NCI-H146 treated with DMSO at 0.1 percent for 48 hours (cell line): Measurements from ENCODE around the gene CLCN7.

Experiments
- DNase-seq: peaks from one replicate; lab custom pipeline; 2025; ENCODE audit not compliant: unreplicated experiment; lab: John Stamatoyannopoulos, UW

The CLCN7 gene

DNA sequence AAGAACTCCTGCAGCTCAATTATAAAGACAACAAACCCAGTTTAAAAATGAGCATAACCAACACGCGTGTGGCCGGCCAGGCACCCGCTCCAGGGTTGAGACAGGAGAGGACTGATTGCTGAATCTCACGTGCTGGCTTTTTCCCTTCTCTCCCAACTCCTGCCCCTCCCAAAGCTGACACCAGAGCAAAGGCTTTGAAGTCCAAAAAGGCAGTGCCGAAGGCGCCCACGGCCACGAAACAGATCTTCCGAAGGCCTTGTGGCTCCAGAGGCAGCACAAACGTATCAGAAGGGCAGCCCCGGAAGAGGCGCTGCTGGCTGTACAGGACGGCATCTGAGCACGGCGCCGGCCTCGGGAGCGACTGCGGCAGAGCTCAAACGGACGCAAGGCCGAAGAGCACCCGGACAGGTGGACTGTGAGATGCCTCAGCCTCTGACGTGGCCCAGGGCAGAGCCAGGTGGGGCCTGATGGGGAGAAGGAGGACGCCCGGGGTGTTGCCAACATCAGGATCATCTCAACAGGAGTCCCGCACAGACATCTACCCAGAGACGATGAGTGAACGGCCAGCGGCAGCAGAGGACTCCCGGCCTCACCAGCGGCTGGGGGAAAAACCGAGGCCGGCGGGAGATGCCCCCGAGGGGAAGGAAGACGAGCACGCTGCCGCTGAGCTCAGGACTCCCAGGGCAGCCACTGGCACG lies 10.5 kb downstream of the CLCN7 start:
- DNase-seq = no peak

DNA sequence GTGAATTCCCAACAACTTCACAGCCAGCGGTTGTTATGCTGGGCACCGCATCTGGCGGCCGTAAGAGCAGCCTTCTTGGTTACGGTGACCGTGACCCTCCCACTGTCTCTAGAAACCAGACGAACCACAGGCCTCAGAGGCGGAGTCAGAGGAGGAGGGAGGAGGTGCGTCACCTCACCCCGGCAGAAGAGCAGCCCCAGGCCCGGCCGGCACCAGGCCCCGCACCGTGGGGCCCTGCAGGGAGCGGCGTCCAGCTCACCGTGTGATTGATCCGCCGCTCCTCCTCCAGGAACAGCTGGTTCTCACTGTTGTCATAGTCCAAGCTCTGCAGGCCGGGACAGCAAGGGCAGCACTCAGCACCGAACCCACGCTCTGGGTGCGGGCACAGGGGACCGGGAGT lies 13.7 kb downstream of the CLCN7 start:
- no peak for DNase-seq

DNA sequence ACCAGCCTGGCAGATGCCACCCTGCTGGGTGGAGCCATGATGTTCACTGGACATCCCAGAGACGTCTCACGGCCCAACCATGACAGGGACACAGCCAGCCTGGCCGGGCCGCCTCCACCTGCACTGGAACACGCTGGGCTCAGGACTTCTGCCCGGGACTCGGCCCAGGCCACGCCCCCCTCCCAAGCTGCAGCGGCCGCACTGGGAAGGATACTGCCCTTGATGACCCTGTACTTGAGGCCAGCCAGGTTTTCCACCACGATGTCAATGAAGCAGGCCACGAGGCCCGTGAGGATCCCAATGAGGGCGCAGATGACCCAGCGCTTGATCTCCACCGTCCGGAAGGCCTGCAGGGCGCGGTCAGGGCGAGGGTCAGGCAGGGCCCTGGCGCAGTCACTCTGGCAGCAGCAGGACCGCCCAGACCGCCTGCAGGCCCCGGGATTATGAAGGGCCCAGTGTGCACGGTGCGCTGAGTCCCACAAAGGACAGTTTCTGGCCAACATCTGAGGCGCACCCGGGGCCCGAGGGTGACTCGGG lies 14.2 kb downstream of the CLCN7 start:
- DNase-seq = no peak

DNA sequence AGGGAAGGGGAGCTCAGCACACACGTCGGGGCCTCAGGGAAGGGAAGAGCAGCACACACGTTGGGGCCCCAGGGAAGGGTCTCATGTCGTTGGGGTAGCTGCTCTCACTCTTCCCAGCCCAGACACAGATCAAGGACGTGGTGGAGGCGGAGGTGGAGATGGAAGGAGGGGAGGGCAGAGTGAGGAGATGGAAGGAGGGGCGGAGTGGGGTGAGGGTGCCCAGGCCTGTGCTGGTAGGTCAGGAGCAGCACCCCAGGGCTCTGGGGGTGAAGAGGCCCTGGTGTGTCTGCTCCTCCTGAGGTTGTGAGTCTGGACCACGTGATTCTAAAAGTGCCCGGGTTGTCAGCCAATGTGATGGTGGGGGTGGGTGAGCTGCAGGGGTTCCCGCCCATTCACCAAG lies 14.9 kb downstream of the CLCN7 start:
- DNase-seq = no peak

DNA sequence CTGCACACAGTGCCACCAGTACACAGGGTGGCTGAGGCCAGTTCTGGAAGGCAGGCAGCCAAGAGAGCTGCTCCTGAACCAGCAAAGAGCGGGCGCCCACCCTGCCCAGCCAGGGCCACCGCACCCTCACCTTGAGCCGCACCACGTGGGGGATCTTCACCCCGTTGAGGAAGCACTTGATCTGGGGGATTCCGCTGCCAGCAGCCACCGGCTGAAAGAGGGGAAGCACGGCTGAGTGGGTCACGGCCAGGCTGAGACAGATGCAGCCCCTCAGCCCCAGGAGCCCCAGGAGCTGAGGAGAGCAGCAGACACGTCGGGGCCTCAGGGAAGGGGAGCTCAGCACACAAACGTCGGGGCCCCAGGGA lies 15.9 kb downstream of the CLCN7 start:
- DNase-seq = no peak

DNA sequence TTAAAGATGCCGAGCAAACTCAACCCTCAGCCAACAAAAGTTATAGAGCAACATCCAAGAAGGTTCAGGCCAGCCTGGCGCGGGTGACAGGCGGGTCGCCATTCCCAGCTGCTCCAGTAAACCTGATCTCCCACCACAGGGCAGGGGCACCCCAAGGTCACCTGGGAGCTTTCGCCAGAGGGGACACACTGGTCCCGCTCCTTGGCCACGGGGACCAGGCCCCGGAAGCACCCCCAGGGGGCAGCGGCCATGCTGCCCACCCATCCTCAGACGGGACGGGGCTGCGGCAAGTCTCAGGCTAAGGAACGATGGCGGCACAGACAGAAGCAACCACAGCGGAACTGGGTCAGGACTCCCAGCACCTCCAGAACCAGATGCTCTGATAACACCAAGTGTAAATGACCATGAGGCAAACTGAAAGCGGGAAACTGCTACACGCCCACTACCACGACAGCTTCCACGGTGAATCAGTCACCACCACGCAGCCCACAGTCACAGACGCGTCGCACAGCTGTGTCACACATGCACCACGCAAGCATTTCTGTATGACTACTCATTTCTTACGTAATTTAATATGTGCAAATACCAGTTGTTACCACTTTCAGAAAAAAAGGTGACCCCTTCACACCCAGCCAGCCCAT lies 16.4 kb downstream of the CLCN7 start:
- no peak for DNase-seq

DNA sequence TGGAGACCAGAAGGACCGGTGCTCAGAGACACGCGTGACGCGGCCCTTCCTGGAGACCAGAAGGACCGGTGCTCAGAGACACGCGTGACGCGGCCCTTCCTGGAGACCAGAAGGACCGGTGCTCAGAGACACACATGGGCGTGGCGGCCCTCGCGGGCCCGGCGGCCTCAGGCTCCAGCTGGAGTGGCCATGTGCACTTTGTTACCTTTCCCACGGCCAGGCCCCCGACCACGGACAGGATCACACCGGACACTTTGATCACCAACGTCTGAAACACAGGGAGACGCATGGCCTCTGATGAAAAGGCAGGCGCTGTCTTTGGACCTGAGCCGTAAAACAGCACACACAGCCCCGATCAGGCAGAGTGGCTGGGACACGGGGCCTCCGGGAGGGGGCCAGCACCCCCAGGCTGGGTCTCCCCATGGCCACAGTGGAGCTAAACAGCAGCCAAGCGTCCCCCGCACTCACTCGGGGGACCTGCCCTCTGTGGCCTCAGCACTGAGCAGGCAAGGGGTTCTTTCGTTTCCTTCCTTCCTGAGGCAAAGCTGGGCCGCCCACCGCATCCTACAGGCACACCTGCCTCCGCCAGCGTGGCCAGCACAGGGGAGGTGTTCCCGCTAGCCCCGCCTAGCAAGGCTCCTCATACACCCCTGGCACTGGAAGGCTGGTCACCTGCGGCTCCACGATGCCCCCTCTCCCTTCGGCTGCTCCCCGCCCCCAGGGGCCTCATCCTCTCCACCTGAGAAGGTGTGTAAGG lies 17.2 kb downstream of the CLCN7 start:
- DNase-seq = no peak

DNA sequence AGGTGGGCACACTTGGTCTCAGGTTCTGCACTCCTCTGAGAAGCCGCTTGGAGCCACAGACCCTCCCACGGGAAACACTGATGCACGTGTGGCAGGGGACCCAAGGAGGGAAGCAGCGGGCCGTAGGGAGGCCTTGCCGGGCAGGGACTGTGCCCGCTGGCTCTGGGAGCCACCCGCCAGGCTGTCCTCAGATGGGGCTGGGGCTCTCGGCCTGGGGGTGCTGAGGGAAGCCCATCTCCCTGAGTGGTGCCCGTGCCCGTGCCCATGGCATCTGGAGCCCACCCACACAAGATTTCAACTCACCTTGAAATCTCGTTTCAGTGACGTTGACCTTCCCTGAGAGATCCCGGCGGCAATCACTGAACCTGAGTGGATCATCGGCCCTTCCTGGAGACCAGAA lies 17.9 kb downstream of the CLCN7 start:
- DNase-seq = no peak

DNA sequence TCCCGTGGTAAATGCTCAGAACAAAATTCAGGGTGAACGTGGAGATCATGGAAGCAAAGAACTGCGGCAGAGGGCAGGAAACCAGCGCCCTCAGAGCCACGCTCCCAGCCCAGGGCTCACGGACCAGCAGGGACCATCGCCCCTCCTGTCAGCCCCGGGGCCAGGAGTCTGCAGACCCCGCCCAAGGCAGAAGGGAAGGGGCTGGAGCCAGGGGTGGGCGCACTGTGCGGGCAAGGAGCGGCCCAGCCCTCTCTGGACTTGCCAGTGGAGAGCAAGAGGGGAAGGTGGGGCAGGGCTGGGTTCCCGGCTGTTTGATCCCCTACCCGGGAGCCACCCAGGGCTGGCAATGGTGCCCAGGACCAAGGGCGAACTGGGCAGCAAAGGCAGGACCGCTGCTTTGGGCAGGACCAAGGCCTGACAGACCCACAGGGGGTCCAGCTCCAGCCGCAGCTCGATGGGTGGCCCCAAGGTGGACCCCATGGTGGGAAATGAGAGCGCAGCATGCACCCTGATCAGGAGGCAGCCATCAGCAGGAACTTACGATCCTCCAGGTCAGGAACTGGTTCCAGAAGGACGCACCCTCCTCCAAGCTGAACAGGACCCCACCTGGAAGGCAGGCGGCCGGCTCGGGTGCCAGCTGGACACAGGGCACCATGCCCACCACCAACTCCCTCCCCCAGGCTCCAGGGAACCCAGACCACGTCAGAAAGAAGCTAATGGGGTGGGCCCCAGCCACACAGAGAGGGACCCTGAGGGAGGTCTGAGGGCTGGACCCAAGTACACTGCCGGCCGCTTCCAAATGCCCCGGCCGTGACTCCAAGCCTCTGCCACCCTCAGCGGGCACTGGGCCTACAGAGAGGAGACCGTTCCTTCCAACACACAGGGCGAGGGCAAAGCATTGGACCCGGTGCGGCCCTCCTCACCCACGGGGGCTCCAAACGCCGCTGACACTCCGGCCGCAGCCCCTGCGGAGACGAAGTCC lies 19.3 kb downstream of the CLCN7 start:
- no peak for DNase-seq

DNA sequence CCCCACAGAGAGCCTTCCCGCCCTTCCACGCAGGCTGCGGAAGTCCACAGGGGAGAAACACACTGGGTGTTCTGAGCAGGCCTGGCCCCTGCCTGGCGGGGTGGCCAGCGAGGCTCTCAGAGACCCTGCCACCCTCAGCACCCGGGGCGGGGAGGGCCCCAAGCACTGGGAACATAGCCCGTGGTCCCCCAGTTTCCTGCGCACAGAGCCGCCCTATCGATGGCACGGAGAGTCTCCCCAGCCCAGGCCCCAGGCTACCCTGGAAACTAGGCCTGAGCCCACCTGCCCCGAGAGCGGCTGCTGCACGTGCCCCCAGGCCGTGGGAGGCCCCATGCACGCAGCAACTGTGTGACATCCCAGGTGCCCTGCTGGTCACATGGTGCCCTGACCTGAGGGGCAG lies 20.3 kb downstream of the CLCN7 start:
- no peak for DNase-seq

DNA sequence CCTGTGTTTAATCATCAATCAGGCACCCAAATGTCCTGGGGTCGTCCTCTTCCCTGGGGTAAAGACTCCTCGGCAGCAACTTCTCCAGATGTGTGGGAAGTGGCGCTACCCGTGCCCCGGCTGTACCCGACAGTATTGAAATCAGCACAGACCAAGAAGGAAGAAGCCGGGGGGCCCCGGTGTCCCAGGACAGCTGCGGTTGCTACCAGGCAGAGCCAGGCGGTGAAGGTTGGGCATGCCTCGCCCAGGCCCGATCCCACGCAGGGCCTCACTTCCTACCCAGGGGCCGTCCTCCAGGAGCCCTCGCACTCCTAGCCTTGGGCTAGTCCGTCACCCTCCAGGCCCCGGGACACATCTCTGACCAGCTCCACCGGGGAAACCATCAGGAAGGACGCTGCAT lies 21.5 kb downstream of the CLCN7 start:
- no peak for DNase-seq

DNA sequence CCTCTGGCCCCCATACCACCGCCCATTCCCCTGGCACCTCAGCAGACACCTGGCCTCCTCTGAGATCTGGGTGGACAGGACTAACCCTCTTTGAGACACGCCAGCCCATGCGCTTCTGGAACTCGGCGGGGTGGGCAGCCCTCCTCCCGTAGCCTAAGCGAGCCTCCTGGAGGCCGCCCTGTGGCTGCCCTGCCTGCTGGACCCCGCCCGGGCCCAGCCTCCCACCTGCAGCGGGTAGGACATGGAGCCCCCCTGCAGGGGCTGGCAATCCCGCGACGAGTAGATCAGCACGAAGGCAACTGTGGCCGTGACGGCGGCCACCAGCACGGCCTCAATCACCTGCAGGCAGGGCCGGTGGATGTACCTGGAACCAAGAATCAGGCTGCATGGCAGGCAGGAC lies 22.3 kb downstream of the CLCN7 start:
- DNase-seq = no peak

DNA sequence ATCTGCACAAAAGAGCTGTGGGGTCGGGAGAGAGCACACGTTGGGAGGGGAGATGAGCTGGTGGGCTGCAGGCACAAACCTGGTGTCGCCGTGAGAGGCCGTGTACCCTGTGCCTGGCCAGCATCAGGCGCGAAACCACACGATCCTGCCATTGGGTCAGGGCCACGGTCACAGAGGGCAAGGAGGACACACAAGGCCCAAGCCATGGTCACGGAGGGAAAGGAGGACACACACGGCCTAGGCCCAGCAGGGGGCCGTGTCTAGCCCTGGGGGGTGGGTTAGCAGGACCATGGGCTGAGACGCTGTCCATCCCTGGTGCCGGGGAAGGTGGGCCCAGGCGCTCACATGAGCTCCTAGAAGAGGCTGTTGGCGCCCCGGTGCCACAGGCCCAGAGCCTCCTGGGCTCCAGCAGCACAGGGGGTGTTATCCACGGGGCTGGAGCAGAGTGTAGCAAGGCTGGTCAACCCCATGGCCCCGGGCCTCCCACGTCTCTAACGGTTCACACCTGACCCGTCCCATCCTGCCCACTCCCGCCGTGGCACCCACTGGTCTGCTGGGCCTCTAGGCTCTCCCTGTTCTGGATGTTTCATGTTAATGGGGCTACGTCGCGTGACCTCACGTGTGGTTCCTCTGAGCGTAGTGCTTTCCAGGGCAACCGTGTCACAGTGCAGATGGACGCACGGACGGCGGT lies 23.0 kb downstream of the CLCN7 start:
- DNase-seq = no peak

DNA sequence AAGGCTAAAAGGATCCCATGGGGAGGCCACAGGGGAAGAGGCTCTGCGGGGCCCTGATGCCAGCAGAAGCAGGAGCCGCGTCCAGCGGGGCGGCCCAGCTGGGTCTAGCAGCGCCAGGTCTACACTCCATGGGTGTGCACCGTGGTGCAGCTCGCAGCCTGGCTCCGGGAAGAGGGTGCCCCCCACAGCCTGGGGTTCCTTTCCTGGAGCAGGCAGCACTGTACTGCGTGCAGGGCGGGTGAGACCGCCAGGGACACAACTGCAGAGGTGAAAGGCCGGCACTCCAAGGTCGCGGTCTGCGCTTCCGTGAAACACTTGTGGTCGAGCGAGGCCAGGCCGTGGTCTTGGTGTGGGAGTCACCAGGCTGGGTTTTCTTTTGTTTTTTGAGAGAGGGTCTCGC lies 24.0 kb downstream of the CLCN7 start:
- no peak for DNase-seq

DNA sequence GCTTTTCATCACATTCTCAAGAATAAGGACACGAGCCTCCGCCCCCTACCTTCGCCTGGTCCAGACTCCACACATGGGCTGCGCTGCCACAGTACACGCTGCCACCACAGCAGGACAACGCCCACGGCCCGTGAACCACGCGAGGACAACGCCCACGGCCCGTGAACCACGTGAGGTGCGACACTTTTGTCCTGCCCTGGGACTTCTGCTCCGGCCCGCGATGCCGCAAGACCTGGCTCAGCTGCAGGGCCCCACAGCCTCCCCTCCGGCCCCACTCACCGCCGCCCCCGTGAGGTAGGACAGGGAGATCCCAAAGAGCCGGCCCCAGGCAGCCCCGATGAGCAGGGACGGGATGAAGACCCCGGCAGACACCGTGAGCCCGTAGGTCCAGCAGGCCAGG lies 24.6 kb downstream of the CLCN7 start:
- DNase-seq = no peak

DNA sequence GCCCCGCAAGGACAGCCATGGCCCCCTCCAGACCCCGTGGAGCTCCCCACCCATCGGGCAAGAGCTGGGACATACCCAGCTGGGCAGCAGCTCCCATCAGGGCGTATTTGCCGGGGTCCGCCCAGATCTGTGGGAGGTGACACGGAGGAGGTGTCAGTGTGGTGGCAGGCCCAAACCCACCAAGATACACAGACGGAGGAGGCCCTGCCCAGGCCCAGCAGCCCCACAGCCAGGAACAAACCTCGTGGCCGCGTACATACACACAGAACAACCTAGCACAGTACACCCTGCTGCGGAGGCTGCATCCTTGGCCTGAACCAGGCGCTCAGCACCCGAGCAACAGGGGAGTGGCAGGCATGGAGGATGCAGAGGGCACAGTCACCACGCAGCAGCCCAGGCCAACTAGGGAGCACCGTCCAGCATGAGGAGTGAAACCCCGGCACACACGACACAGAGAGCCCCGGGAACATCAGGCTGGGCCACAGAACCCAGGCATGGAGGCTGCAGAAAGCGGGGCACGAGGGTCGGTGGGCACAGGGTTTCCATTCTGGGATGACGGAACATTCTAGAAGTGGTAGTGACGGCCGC lies 25.5 kb downstream of the CLCN7 start:
- DNase-seq = no peak

DNA sequence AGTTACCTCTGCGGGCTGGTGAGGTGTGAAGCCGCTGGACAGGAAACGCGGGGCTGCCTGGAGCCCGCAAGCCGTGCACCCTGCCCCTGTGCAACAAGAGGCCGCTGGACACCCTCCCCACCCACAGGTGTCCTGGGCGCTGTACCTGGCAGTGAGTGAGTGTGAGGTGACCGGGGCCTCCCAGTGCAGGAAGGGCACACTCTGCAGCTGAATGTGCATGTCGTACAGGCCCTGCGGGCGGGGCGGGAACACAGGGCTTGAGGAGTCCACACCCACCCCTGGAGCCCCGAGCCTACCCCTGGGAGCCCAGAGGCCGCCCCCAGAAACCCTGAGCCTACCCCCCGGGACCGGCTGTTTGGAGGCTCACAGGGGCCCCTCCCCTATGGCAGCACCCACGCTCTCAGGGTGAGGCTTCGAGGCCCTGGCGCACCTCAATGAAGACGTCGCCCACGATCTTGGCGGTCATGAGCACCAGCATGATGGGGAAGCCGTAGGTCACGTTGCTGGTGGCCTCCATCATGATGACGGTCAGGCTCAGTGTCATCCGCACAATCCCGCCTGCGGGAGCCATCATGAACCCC lies 26.2 kb downstream of the CLCN7 start:
- no peak for DNase-seq

DNA sequence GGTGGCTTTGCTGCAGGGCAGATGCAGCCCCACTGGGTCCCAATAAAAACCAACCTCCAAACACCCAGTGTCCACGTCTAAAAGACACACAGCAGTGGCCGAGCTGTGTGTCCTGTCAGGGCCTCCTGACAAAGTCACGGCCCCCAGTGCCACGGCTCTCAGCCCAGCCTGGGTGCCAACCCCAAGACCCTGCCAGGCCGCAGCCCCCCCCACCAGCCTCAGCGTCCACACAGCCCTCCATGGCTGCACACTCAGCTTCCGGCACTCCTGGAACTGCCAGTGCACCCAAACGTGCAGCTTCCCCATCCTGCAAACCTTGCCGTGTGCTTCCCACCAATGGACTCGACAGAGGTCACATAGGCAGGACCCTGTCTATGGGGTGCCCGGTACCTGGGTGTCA lies 26.9 kb downstream of the CLCN7 start:
- DNase-seq = no peak

DNA sequence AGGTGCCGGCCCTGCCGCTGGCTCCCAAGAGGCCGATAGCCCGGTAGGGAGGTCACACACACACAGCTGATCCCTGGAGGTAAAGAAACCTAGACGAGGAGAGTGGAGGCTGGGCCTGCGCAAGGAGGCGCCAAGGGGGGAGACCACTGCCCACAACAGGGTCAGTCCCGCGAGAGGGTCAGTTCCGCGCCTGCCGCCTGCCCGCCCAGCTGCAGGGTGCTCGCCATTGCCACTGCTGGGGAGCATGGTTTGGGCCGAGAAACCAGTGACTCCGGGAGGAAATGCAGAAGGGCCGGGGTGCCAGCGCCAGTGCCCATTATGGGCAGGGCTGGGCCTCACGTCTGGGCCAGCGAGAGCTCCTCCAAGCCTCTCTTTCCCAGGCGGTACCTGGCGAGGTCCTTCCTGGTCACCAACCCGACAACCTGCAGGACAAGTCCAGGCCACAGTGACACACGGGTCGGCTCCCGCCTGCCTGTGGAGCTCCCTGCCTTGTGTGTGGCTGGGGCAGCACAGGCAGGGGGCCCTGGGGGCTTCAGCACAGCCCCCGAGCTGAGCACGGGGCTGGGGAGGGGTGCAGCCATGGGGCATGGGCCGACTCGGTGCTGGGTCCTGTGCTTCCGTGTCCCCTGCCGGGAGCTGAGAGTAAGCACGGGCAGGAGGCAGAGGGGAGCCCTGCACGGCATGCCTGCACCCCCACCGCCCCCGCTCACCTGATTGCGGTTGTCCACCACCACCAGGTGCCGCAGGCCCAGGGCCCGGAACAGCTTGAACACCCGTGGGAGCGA lies 28.3 kb downstream of the CLCN7 start:
- DNase-seq = no peak
